Vagina (tissue), 2 donors: ENCODE measurements around the gene SPAG16.

Experiments
- POLR2A ChIP-seq, 2 donors: fragments of 450-650 bp; IDR thresholded peaks; one replicate each; pipeline ENCODE4 v1.6.1; 2017; ENCODE audit warnings: antibody characterized with exemption in 2 of 2, mild to moderate bottlenecking in 2 of 2, moderate library complexity in 2 of 2
- TF ChIP-seq, protein P1 (sequence below), 3 experiments: fragments of 450-650 bp in 2 of 3; fragments of 200-600 bp in 1 of 3; sonication (generic) in 1 of 3; IDR thresholded peaks; one replicate each; pipeline ENCODE4 v1.5.1; 2017 to 2019; ENCODE audit warnings: antibody characterized with exemption in 3 of 3, mild to moderate bottlenecking in 2 of 3, moderate library complexity in 2 of 3

DNA sequence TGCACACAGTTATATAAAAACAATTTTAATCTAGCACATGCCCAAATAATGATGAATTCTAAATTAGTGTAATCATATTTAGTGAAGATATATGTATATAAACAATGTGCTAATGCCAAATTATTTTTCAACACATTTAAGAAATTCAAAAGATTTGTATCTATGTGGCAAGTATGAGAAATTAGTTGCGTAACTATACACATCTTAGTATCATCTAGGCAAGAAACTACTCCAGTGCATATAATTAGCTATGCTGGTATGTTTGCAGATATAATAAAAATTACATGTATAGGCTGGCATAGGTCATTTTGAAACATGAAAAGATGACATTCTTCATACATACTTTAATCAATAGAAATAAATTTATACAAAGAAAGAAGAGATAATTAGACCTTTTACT lies 874.6 kb downstream of the SPAG16 start:
- TF ChIP-seq, protein P1, sequence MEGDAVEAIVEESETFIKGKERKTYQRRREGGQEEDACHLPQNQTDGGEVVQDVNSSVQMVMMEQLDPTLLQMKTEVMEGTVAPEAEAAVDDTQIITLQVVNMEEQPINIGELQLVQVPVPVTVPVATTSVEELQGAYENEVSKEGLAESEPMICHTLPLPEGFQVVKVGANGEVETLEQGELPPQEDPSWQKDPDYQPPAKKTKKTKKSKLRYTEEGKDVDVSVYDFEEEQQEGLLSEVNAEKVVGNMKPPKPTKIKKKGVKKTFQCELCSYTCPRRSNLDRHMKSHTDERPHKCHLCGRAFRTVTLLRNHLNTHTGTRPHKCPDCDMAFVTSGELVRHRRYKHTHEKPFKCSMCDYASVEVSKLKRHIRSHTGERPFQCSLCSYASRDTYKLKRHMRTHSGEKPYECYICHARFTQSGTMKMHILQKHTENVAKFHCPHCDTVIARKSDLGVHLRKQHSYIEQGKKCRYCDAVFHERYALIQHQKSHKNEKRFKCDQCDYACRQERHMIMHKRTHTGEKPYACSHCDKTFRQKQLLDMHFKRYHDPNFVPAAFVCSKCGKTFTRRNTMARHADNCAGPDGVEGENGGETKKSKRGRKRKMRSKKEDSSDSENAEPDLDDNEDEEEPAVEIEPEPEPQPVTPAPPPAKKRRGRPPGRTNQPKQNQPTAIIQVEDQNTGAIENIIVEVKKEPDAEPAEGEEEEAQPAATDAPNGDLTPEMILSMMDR (IDR thresholded peaks at IDR 0.05) = no peak
- no peak for TF ChIP-seq POLR2A (IDR thresholded peaks at IDR 0.05)
